Measurements from ENCODE around the gene CTNNA1.

- TF ChIP-seq, protein P1, sequence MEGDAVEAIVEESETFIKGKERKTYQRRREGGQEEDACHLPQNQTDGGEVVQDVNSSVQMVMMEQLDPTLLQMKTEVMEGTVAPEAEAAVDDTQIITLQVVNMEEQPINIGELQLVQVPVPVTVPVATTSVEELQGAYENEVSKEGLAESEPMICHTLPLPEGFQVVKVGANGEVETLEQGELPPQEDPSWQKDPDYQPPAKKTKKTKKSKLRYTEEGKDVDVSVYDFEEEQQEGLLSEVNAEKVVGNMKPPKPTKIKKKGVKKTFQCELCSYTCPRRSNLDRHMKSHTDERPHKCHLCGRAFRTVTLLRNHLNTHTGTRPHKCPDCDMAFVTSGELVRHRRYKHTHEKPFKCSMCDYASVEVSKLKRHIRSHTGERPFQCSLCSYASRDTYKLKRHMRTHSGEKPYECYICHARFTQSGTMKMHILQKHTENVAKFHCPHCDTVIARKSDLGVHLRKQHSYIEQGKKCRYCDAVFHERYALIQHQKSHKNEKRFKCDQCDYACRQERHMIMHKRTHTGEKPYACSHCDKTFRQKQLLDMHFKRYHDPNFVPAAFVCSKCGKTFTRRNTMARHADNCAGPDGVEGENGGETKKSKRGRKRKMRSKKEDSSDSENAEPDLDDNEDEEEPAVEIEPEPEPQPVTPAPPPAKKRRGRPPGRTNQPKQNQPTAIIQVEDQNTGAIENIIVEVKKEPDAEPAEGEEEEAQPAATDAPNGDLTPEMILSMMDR (tag by site-specific recombination; IDR thresholded peaks at IDR 0.05), result no peak
- no peak for TF ChIP-seq KLF16 (tag by site-specific recombination; IDR thresholded peaks at IDR 0.05)
These were observed 27.3 kb upstream of the CTNNA1 start for GRCh38 chr5:138725818-138726416.

All from HEK293 (cell line).